ENCODE results near the gene CYTH4. TPM values are rescaled to one million over a fixed set of nuclear protein-coding genes. Genes with fewer than 3 reads are reported as not detected.

The CYTH4 gene
- total and polyA plus RNA-seq, 10 of the 15 experiments (the other 5 are each of a cell fraction or from before 2014, with no cell fraction given), result 1.5 to 27.3 (median 16.9) TPM

DNA sequence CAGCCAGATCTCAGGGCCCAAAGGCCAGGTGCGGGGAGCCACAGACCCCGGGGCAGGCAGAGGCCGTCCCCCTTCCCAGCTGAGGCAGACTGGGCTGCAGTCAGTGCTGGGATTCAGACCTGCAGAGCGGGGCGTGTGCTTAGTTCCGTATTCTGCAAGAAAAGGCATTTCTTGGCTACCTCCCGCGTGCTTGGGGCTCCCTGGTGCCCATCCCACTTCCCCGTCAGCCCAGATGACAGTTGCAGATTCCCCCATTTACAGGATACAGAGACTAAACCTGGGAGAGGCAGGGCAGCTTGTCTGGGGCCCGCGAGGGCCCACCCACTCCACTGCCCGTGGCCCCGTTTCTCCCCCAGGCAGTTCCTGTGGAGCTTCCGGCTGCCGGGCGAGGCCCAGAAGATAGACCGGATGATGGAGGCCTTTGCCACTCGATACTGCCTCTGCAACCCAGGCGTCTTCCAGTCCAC, 18.3 kb downstream of the CYTH4 start:
- CTCF ChIA-PET, result interaction anchor here (1.0 to 1.3 kb wide), 2 partner anchors 9 to 17 kb away, joined by 3 to 5 read pairs; no protein-coding TSS in a partner anchor
- H3K9ac ChIP-seq (ENCODE audit: control insufficient read depth, insufficient read depth, low read length), result 0 out of 2 replicates have a peak overlapping the region, but pooled peaks have one; percentile 5
- WGBS (ENCODE audit: insufficient coverage, insufficient replicate concordance, low lambda C conversion rate, missing lambda C conversion rate), result 56% methylated on average over 19 of the region's 19 CpGs
- no peaks in the 10 kb centered on the region for H3K79me2 ChIP-seq (ENCODE audit: control insufficient read depth, insufficient read depth, low read length)
- no TSS peak for BruUV-seq (replicated peaks)
- H3K9me3 ChIP-seq (replicated peaks; ENCODE audit: control insufficient read depth, insufficient read depth, low read length), result no peaks in the 10 kb centered on the region
- POLR2A ChIA-PET, result no interaction called here
- 0 out of 2 replicates have a peak, but pooled peaks have one; percentile 25 for TF ChIP-seq POLR2AphosphoS5 (IDR thresholded peaks at IDR 0.05; ENCODE audit: low read length)
- TF ChIP-seq E2F8 (IDR thresholded peaks at IDR 0.05; ENCODE audit: low read depth, partially characterized antibody), result no peak
- TF ChIP-seq IKZF2 (IDR thresholded peaks at IDR 0.05), result no peak
- 0 out of 2 replicates have a peak, but pooled peaks have one; percentile 27 for TF ChIP-seq POLR2A (IDR thresholded peaks at IDR 0.05; ENCODE audit: low read depth, low read length)
- no peak for TF ChIP-seq RUNX3 (IDR thresholded peaks at IDR 0.05; ENCODE audit: low read length)
- no peak for TF ChIP-seq EZH2 (IDR thresholded peaks at IDR 0.05; ENCODE audit: borderline replicate concordance, control insufficient read depth, low read depth, low read length)
- RAD21 ChIA-PET (ENCODE audit: unreplicated experiment), result interaction anchor here (1.7 kb wide), 1 partner anchor 18 kb away, joined by 3 read pairs; the partner anchor contains the start of gene CYTH4
- H3K27ac ChIP-seq (ENCODE audit: control insufficient read depth, insufficient read depth), result peak overlapping the region; percentile 20
- no peak overlapping the region for H3K4me2 ChIP-seq (ENCODE audit: control insufficient read depth, insufficient read depth)
- ATAC-seq (no peak), DNase-seq (ENCODE audit: low read depth, low spot score) (no peak), FAIRE-seq (no peak)
- peaks cover 0 to 6% of the 10 kb centered on the region in 2 experiments; a peak in 2 of 4 replicates for H3K36me3 ChIP-seq (ENCODE audit: control insufficient read depth in 2 of 2, insufficient read depth in 2 of 2, low read length in 1 of 2)
- no peaks in the 10 kb centered on the region for H3K27me3 ChIP-seq (replicated peaks in 1 of 2; ENCODE audit: control insufficient read depth in 2 of 2, insufficient read depth in 2 of 2, low read length in 1 of 2)
- H3K4me3 ChIP-seq, result no peak overlapping the region
- H2AFZ ChIP-seq (ENCODE audit: control insufficient read depth, low read depth, low read length), result 0 out of 2 replicates have a peak overlapping the region, but pooled peaks have one; percentile 24
- SMC1A ChIA-PET (ENCODE audit: uncharacterized antibody, unreplicated experiment), result no interaction called here
- H3K4me1 ChIP-seq (ENCODE audit: control insufficient read depth, insufficient read depth, low read length), result peaks cover 14% of the 10 kb centered on the region
- no peaks in the 10 kb centered on the region for H4K20me1 ChIP-seq (ENCODE audit: control insufficient read depth, insufficient read depth)
- in situ Hi-C loops (cut with MboI), result no loop called here
- intact Hi-C loops (cut with micrococcal nuclease; ENCODE audit: unreplicated experiment), result no loop called here

Data from GM12878 (cell line).